OCI-M1 (cell line): Measurements from ENCODE around the gene NALCN.
A peak's percentile ranks its signal among the peaks of the same experiment; 100 is the strongest.

Experiments
- DNase-seq: peaks from one replicate; lab custom pipeline; 2025; lab: John Stamatoyannopoulos, UW

NALCN gene

DNA sequence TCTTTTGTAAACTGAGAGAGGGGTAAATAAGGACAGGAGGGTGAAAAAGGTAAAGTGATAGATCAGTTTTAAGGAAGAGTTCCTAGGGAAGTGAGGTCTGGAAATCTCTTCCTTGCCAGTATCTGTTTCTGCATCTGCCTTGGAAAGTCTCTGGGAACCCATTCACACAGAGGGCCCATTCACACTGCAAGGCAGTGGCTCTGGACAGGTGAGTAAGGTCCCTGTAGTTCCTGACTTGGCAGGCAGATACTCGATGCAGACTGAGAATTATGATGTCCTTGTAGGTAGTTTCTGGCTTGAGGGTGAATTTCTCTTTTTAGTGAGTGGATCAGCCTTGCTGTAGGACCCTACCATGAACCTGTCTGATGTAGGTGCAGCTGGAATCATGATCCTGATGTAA is 293.3 kb downstream of the NALCN start:
- no peak for DNase-seq

DNA sequence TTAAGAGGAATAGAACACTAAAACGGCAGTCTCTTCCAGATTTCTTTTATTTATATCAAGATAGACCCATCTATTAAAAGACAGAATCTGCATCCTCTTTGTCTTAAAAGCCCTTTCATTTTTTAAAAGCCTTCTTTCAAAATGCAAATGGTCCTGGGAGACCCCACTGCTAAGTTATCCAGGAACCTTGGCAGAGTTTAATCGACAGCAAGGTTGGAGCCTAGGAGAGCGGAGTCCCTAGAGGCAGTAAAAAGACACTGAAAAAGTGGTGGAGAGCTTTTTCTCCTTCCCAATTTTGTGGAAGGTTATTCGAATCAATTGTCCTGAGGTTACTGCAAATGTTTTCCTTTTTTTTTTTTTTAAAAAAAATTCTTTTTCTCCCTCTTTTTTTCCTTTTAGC is 294.7 kb downstream of the NALCN start:
- DNase-seq = no peak

DNA sequence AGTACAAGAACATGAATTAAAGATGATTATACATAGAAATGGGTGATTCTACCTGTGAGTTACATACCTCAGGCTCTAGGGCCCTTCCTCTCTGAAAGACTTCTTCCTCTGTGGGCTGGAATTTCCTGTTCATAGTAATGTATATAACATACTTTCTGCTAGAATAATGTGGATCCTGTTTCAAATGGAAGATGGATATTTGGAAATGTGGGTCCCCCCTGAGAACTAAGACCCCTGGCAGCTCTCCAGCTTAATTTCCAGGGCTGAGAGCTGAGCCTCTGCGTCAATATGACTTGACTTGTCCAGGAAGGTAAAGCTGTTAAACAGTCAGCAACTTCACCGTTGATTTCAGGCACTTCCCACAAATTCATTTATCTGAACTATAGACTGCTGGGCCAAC is 296.3 kb downstream of the NALCN start:
- DNase-seq = no peak

- DNase-seq = no peak
Observed at GRCh38 chr13:101116826-101117225, 299.5 kb downstream of the NALCN start.

- DNase-seq = no peak
Observed at GRCh38 chr13:101116341-101116740, 300.0 kb downstream of the NALCN start.

DNA sequence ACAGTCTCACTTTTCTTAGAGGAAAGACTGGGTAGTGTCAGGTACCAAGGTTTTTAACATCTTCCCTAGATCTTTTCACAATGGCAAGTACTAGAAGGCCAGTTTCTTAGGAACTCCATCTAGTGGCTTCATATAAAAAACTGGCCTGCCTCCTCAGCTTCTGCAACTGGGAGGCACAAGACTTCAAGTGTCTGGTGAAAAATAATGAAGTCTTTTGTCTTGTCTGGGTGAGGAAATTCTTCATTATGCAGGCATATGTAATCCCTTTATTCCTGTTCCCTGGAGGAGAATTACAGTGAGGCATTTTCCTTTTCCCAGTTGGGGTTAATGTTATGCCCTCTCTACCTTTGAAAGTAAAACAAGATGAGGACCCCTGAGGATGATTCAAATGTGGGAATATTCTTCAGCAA is 300.5 kb downstream of the NALCN start:
- DNase-seq = peak; percentile 6

- no peak for DNase-seq
Observed at GRCh38 chr13:101111894-101112293, 304.4 kb downstream of the NALCN start.

DNA sequence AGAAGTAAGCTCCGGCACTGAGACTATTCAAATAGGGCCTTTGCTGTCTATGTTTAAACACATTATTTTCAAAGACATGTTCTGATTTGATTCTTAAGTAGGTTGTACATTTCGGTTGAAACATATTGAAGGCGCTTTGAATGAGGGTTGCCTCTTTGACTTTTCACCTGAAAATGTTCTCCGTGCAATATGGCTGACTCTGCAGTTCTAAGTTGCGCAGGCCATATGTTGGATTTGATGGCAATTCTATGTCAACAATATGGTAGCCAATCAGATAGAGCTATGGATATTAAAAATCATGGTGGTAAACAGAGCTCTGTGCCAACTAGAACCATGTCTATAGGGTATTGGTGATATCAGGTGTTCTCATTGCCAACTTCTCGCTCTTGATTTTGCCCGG is 307.3 kb downstream of the NALCN start:
- DNase-seq = no peak

DNA sequence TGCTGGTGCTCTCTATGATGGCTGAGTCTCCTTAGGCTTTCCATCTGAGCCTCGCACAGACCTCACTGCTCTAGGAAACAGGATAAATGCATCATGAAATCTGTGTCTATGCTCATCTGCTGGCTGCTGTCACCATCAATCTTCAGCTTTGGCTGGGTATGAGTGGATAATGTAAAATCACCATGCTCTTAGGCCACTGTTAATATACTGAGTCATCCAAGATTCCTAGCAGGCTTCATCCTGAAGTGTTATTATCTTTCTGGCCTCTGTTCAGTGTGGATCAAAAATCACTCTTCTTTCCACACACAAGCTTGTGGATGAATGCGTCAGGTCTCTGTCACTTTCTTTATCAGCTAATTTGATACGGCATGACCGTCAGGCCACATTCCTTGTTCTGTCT is 317.4 kb downstream of the NALCN start:
- no peak for DNase-seq

- no peak for DNase-seq
Observed at GRCh38 chr13:101092985-101093384, 323.3 kb downstream of the NALCN start.

- no peak for DNase-seq
Observed at GRCh38 chr13:101090287-101090686, 326.0 kb downstream of the NALCN start.

- DNase-seq = no peak
Observed at GRCh38 chr13:101085551-101085950, 330.8 kb downstream of the NALCN start.

DNA sequence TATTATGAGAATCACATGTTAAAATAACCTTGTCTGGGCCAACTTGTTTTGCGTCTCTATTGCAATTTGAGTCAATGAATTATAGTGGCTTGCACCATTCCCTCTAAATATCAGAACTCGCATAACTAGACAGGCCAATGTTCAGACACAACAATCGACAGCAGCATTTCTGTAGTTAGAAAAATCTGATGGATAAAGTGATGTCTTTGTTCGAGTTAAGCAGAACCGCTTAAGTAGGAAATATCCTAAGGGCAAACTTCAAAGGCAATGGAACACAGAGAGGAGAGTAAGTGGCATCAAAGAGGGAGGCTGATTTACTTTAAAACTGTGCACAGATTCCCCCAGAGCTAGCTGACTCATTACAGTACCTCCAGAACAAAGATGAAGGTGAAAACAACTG is 333.9 kb downstream of the NALCN start:
- DNase-seq = no peak

DNA sequence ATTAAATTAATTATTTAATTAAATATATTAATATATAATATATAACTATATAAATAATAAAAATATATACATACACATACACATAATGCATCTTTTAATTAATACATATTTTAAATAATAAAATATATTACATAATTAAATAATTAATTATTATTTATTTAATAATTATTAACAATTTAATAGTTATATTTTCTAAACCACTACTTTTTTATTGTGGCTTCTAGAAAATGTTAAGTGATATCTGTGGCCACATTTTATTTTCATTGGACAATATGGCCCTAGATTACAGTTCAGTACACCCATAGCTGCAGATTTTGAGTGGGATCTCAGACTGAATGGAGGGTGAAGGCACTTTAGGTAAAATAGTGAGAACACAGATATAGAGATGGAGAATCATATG is 335.7 kb downstream of the NALCN start:
- DNase-seq = no peak

- DNase-seq = no peak
Observed at GRCh38 chr13:101065329-101065728, 351.0 kb downstream of the NALCN start.

- DNase-seq = no peak
Observed at GRCh38 chr13:101059793-101060192, 356.5 kb downstream of the NALCN start.

DNA sequence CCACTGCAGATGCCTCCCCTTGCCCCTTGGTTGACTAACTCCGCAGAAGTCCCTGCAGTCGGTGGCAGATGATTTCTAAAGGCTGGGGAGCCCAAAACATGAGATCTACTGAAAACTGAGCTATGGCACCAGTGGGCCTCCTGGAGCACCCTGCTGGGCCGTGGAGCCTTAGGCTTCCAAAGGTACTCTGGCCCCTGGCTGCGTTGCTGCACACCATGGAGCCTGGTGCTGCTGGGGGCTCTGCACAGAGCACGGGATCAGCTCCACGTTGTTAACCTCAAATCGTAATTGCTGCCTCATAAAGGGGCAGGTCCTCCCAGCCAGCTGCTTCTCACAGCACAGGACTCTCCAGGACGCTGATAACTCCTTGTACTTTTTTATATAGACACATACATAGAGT is 357.5 kb downstream of the NALCN start:
- DNase-seq = no peak

- DNase-seq = no peak
Observed at GRCh38 chr13:101053301-101054093, 362.8 kb downstream of the NALCN start.

DNA sequence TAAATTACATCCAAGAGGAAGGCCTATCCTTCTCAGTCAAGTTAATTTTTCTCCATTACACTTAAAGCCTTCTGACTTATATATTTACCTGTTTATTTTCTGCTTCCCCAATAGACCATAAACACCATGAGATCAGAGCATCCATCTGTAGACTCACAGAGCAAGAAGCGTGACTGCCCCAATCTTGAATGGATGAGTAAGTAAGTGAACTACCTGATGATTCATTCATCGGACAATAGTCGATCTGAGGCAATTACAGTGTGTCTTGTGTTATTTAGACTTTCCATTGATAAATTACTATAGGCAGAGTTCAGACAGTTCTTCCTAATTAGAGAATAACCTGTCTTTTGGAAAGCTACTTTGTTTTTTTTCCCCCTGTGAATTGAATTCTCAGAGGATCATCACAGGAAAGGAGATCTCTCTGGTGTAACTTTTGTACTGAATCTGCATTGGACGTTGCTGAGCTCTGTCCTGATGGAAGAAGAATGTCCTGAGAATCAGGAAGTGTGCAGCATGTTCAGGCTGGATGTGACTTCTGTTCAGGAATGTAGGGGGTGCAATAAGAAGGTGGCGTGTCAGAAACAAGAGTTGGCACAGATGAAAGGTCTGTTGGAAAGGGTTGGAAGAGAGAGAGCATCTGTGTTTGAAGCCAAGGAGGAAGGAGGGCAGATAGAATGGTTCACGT is 367.0 kb downstream of the NALCN start:
- no peak for DNase-seq

GRCh38 chr13:101036546-101036945 is 379.8 kb downstream of the NALCN start:
- no peak for DNase-seq

DNA sequence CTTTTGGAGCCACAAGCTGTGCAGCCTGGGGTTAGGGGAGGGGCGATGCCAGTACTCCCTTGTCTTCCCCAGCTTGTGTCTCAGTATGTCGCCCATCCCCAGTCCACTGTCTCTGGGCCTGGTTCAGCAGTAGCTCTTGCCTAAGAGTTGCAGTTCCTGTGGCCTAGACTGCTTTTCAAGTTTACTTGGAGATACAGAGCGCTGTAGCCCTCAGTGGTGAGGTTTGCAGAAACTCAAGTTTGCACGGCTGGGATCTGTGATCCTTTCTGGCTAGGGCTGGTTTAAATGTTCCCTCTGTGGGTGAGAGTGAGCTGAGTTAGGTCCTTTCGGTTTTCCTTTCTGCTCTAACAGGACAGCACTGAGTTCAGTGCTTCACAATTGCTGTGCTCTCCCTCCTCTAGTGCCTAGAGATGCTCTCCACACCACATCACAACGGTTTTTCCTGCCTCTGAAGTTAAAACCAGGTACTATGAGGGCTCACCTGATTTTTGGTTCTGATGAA is 381.1 kb downstream of the NALCN start:
- no peak for DNase-seq

GRCh38 chr13:101026736-101027398 is 389.4 kb downstream of the NALCN start:
- DNase-seq = peak; percentile 14

- DNase-seq = no peak
Observed at GRCh38 chr13:101026328-101026727, 390.0 kb downstream of the NALCN start.
